GM13976 (cell line): ENCODE measurements around the gene LCP2.

ENCODE experiments used
- DNase-seq: peaks from one replicate; pipeline ENCODE4 v3.0.0; 2012; ENCODE audit warnings: low spot score
- in situ Hi-C: fragments of 300-500 bp; cut with MboI; formaldehyde crosslinking; loops from one replicate; pipeline ENCODE4 v1.12.0; 2022; ENCODE audit warnings: low sequenced_read_pairs, mixed read lengths, inconsistent platforms; ENCODE audit not compliant: unreplicated experiment
- TF ChIP-seq, protein P1 (sequence below): IDR thresholded peaks from 2 replicates; pipeline ENCODE4 v1.5.1; 2012; ENCODE audit warnings: borderline replicate concordance, mild to moderate bottlenecking; ENCODE audit not compliant: insufficient read depth; ENCODE audit errors: extremely low read depth, missing control alignments, control extremely low read depth

Gene LCP2

DNA sequence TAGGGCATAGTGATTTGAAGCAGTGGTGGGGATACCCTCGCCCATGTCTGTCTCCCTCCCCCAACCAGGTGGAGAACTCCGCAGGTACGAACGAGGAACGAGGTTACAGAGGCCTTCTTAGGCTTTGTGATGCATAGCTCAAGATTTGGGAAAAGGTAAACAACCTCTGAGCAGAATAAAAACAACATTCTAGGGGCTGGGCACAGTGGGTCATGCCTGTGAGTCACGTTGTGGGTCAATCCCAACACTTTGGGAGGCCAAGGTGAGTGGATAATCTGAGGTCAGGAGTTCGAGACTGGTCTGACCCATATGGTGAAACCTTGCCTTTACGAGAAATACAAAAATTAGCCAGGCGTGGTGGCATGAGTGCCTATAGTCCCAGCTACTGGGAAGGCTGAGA lies 3.6 kb upstream of the LCP2 start:
- TF ChIP-seq, protein P1, sequence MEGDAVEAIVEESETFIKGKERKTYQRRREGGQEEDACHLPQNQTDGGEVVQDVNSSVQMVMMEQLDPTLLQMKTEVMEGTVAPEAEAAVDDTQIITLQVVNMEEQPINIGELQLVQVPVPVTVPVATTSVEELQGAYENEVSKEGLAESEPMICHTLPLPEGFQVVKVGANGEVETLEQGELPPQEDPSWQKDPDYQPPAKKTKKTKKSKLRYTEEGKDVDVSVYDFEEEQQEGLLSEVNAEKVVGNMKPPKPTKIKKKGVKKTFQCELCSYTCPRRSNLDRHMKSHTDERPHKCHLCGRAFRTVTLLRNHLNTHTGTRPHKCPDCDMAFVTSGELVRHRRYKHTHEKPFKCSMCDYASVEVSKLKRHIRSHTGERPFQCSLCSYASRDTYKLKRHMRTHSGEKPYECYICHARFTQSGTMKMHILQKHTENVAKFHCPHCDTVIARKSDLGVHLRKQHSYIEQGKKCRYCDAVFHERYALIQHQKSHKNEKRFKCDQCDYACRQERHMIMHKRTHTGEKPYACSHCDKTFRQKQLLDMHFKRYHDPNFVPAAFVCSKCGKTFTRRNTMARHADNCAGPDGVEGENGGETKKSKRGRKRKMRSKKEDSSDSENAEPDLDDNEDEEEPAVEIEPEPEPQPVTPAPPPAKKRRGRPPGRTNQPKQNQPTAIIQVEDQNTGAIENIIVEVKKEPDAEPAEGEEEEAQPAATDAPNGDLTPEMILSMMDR: no peak
- DNase-seq: no peak
- in situ Hi-C loops: no loop called here

DNA sequence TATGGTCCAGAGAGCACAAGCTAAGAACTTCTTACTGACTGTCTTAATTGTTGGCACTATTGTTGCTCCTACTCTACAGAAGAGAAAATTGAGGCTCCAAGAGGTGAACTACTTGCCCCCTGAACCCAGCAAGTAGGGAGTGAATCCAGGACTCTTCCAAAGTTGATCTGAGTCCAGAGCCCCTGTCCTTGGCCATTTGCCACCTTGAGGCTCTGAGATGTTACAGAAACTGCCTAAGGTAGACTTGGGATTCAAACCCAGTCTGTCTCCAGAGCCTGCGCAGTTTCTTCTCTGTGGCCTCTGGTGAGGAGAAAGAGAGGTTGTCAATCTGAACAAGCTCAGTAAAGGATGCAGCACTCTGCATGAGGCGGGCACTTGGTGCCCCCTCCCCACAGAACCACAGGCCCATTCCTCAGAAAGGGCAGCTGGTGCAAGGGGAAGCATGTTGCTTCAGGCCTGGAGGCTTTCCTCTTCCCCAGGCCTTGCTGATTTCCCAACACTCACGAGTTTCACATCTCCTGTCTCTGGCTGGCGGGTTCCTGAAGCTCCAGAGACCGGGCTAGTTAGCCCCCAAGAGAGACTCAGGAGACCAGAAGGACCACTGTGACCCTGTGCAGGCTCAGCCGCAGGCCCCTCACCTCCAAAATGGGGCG lies 2.9 kb upstream of the LCP2 start:
- no peak for DNase-seq
- TF ChIP-seq, protein P1: no peak

DNA sequence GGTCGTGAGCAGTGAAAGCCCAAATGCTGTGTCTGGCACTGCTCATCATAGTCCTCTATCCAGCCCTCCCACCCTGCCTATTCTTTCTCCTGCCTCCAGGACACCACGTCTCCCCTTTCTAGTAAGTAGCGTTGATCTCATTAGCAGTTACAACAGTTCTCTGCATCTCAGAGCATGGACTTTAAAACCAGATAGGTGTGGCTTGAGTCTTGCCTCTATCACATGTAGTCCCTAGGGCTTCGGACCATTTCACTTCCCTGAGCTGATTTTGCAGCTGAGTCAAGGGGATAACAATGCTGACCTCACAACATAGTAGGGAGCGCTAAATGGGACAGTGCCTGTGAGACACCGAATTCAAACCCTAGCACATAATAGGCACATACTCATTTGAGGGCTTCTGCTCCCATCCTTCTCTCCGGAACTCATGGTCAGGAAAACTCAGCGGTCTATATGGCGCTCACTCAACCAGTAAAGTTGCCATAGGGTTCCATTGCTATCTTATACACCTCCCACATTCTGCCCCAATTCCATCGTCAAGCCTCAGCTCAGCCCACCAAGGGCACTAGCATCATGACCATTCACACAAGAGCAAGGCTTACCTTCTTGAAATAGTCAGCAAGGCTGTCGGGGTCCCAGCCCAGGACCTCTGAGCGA lies 515 bp downstream of the LCP2 start:
- in situ Hi-C loops: no loop called here
- DNase-seq: peak; percentile 55
- TF ChIP-seq, protein P1: no peak

More for the DNA sequence above, 2.9 kb upstream of the LCP2 start:
- in situ Hi-C loops: no loop called here

DNA sequence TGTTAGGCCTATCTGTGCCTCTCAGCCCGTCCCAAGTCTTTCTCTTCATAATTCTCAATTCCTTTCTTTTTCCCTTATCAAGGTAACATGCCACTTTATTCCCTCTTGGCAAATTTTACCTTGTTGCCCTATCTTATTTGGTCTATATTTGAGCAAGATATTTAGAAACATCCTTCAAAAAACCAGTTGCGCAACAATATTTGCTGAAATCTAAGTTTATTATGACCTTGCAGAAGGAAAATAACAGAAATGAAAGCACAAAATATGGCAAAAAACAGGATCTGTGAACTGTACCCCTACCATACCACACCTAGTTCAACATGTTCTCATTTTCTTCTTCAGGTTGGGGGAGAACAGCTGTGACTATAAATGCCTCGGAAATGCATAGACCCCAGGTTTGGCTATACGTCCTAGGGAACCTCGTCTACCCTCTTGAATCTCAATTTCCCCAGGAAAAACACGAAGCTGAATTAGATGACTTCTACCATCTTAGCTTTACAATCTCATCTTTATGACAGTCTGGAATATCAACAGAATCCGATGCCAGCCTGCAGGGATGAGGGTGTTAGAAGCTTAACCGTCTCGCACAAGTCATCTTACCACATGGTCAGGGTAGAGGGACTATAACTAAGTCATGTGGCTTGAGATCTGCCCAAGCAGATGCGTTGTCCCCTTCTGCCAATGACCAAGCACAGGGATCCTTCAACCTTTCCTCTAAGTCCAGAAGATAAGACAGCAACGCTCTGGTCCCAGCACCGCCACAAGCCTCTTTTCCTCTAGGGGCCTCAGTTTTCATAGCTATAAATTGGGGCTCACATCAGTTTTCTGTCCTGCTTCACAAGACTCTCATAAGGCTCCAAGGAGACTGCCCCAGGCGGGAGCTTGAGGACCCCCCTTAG lies 1.3 kb downstream of the LCP2 start:
- TF ChIP-seq, protein P1: no peak
- in situ Hi-C loops: no loop called here
- DNase-seq: no peak

DNA sequence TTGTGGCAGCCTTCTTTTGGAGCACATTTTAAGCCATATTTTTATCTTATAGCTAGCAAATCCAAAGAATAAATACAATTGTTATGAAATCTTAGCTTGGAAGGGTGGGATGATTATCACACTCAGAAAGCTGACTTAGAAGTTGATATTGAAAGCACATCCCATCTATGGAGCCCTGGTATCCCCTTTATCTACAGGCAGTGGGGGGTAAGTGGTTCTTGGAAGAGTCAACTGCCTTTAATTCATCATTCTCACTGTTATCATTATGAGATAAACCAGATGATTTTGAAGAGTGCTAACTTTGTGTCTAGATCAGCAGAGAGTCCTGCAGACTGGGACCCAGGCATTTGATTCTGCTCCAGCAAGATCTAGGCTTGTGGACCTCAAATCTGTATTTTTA lies 3.0 kb downstream of the LCP2 start:
- DNase-seq: no peak

DNA sequence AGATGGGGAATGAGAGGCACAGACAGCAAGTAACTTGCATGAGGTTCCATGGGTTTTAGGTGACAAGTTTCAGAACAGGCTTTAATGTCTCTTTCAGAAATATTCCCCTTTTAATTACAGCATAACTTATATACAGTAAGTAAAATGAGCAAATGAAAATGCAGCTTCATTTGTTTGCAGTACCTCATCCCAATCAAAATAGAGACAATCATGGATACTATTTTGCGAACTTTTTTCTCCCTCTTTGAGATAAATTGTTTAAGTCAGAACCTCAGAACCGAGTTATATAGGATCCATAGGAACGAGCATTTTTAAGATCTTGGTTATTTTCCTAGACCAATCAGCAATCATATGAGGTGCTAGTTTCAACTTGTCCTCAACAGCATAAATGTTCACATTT lies 3.5 kb downstream of the LCP2 start:
- no peak for DNase-seq
- TF ChIP-seq, protein P1: no peak
- in situ Hi-C loops: no loop called here

More for the DNA sequence above, 3.0 kb downstream of the LCP2 start:
- TF ChIP-seq, protein P1: no peak
- in situ Hi-C loops: no loop called here
